SK-N-SH treated with all-trans-retinoic acid at 6 μM for 48 hours (cell line): ENCODE results near the gene LIN28B.

Source experiments
- BACH2 ChIP-seq: fragments of 250-450 bp; sonication (Bioruptor Pico); IDR thresholded peaks from 2 replicates; pipeline ENCODE4 v1.9.0; 2021; ENCODE audit warnings: mild to moderate bottlenecking, borderline replicate concordance
- GLIS3 ChIP-seq: fragments of 250-450 bp; sonication (Bioruptor Pico); IDR thresholded peaks from 2 replicates; pipeline ENCODE4 v1.5.0; 2020; ENCODE audit warnings: mild to moderate bottlenecking, moderate library complexity
- OSR1 ChIP-seq: fragments of 250-450 bp; sonication (Bioruptor Pico); IDR thresholded peaks from 2 replicates; pipeline ENCODE4 v1.8.0; 2022; ENCODE audit warnings: moderate library complexity, mild to moderate bottlenecking, inconsistent platforms
- TCF4 ChIP-seq: fragments of 250-450 bp; sonication (Bioruptor Pico); IDR thresholded peaks from 2 replicates; pipeline ENCODE4 v1.8.0; 2021; ENCODE audit warnings: mild to moderate bottlenecking, moderate library complexity, borderline replicate concordance
- TOX ChIP-seq: fragments of 250-450 bp; sonication (Bioruptor Pico); IDR thresholded peaks from 2 replicates; pipeline ENCODE4 v1.8.0; 2021; ENCODE audit warnings: mild to moderate bottlenecking, moderate library complexity, borderline replicate concordance
- ZC3H10 ChIP-seq: fragments of 250-450 bp; sonication (Bioruptor Pico); IDR thresholded peaks from 2 replicates; pipeline ENCODE4 v1.5.1; 2021; ENCODE audit warnings: mild to moderate bottlenecking, moderate library complexity
- ZFP3 ChIP-seq: fragments of 250-450 bp; sonication (Bioruptor Pico); IDR thresholded peaks from 2 replicates; pipeline ENCODE4 v1.5.0; 2020; ENCODE audit warnings: mild to moderate bottlenecking, moderate library complexity
- ZFP30 ChIP-seq: fragments of 450-650 bp; formaldehyde crosslinking; IDR thresholded peaks from 2 replicates; pipeline ENCODE4 v1.5.0; 2022; ENCODE audit warnings: mild to moderate bottlenecking, moderate library complexity

DNA sequence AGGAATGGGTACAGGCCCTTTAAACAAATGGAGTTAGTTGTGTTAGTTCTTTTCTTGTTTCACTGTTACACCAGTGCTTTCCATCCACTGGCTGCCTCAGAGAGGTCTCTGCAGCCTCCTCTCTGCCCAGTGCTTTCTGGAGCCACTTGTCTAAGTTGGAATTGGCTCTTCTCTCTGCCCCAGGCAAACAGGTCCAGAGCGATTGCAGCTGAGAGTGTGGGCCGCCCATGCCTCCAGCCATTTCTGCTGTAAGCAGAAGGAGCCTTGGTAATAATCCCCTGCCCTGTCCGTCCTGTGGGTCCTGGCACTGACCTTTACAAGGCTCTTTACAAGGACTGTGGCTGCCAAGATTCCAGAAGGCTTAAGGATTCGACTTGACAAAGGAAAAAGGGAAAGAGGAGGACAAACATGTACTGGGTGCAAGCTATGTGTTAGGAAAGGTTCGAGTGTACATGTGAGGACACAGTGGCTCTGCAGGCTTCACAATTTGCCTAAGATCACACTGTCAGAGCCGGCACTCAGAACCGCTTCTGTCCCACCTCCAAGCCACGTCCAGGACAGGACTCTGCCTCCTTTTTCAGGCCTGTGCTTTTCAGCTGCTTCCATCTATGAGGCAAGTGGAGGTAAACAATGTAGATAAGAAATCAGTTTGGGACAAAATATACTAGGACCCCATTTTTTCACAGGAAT is 134.4 kb downstream of the LIN28B start:
- TF ChIP-seq OSR1 (CRISPR knock-in tag) = no peak
- TF ChIP-seq TCF4 = no peak
- no peak for TF ChIP-seq BACH2 (CRISPR knock-in tag)
- no peak for TF ChIP-seq TOX (CRISPR knock-in tag)
- no peak for TF ChIP-seq GLIS3 (CRISPR knock-in tag)
- no peak for TF ChIP-seq ZFP3 (CRISPR knock-in tag)
- no peak for TF ChIP-seq ZC3H10 (CRISPR knock-in tag)
- TF ChIP-seq ZFP30 (CRISPR knock-in tag) = no peak
